ENCODE measurements around the gene EPN3. TPM values are rescaled to one million over a fixed set of nuclear protein-coding genes. Genes with fewer than 3 reads are reported as not detected.

The EPN3 gene
- total RNA-seq, 1 experiment from 2014 or later = 17.8 TPM

DNA sequence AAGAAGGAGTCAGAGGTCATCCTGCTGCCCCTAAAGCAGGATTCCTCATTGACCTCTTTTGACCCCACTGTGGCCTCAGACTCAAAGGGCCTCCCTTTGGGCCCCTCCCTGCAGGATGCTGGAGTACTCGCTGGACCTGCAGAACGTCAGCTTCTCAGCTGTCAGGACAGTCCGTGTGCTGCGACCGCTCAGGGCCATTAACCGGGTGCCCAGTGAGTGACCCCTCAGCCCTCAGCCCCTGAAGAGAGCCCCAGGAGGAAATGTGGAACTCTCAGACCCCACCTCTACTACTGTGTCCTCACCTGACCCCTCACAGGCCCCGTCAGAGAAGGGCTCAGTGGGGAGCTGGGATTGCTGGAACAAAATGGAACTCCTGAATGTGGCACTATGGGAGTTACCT, 37.1 kb downstream of the EPN3 start:
- ATAC-seq = no peak
- BruUV-seq (replicated peaks) = no TSS peak
- CTCF ChIA-PET = no interaction called here
- Histone ChIP-seq H3K27me3 (ENCODE audit: insufficient read depth, low read length) (no peaks in the 10 kb centered on the region), H3K4me1 (ENCODE audit: control insufficient read depth in 1 of 2, insufficient read depth in 2 of 2, low read length in 2 of 2) (no peaks in the 10 kb centered on the region), H4K20me1 (ENCODE audit: insufficient read depth) (no peaks in the 10 kb centered on the region), H2AFZ (ENCODE audit: low read depth, low read length, poor library complexity, severe bottlenecking) (no peak overlapping the region), H3K9me2 (ENCODE audit: insufficient read depth) (no peaks in the 10 kb centered on the region), H3K4me2 (ENCODE audit: low read length) (no peak overlapping the region), H3K9ac (ENCODE audit: low read length) (no peak overlapping the region), H3K9me3 (ENCODE audit: control insufficient read depth in 1 of 2, insufficient read depth in 1 of 2, low read depth in 1 of 2, low read length in 2 of 2) (no peaks in the 10 kb centered on the region), H3K79me2 (ENCODE audit: insufficient read depth, low read length) (no peaks in the 10 kb centered on the region), H3K27ac (ENCODE audit: low read depth, low read length) (no peak overlapping the region), H3K4me3 (replicated peaks in 1 of 2; ENCODE audit: low read depth in 1 of 2, low read length in 2 of 2) (no peak overlapping the region), H3K36me3 (ENCODE audit: control insufficient read depth in 1 of 2, insufficient read depth in 2 of 2, low read length in 2 of 2) (no peaks in the 10 kb centered on the region)
- no peak for TF ChIP-seq REST (IDR thresholded peaks at IDR 0.05; ENCODE audit: low read depth)
- no peak for TF ChIP-seq SRF (IDR thresholded peaks at IDR 0.05; ENCODE audit: low read depth)
- no peak for TF ChIP-seq EZH2phosphoT487 (IDR thresholded peaks at IDR 0.05; ENCODE audit: borderline replicate concordance)
- no peak for TF ChIP-seq EGR1 (IDR thresholded peaks at IDR 0.05; ENCODE audit: low read depth)
- TF ChIP-seq POLR2A (IDR thresholded peaks at IDR 0.05; ENCODE audit: borderline replicate concordance, extremely low read depth, insufficient read depth, insufficient read length) = no peak
- TF ChIP-seq EZH2 (IDR thresholded peaks at IDR 0.05) = no peak
- TF ChIP-seq ATF3 (IDR thresholded peaks at IDR 0.05) = no peak
- TF ChIP-seq ELF1 (IDR thresholded peaks at IDR 0.05; ENCODE audit: borderline replicate concordance, low read depth) = no peak
- TF ChIP-seq FOSL1 (IDR thresholded peaks at IDR 0.05; ENCODE audit: low read depth) = no peak
- no peak for TF ChIP-seq SIN3A (IDR thresholded peaks at IDR 0.05; ENCODE audit: low read depth)
- TF ChIP-seq, protein P1, sequence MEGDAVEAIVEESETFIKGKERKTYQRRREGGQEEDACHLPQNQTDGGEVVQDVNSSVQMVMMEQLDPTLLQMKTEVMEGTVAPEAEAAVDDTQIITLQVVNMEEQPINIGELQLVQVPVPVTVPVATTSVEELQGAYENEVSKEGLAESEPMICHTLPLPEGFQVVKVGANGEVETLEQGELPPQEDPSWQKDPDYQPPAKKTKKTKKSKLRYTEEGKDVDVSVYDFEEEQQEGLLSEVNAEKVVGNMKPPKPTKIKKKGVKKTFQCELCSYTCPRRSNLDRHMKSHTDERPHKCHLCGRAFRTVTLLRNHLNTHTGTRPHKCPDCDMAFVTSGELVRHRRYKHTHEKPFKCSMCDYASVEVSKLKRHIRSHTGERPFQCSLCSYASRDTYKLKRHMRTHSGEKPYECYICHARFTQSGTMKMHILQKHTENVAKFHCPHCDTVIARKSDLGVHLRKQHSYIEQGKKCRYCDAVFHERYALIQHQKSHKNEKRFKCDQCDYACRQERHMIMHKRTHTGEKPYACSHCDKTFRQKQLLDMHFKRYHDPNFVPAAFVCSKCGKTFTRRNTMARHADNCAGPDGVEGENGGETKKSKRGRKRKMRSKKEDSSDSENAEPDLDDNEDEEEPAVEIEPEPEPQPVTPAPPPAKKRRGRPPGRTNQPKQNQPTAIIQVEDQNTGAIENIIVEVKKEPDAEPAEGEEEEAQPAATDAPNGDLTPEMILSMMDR (IDR thresholded peaks at IDR 0.05 in 2 of 3, conservative IDR thresholded peaks at IDR 0.05 in 1 of 3; ENCODE audit: borderline replicate concordance in 1 of 3, insufficient read depth in 1 of 3, low read depth in 2 of 3, low read length in 2 of 3) = no peak
- TF ChIP-seq YY1 (IDR thresholded peaks at IDR 0.05; ENCODE audit: extremely low read depth, insufficient replicate concordance, low read depth, low read length) = no peak
- no peak for TF ChIP-seq RAD21 (IDR thresholded peaks at IDR 0.05; ENCODE audit: low read depth)
- TF ChIP-seq JUND (IDR thresholded peaks at IDR 0.05) = no peak
- no peak for TF ChIP-seq SP1 (IDR thresholded peaks at IDR 0.05; ENCODE audit: low read depth)
- no peak for TF ChIP-seq CBX3 (IDR thresholded peaks at IDR 0.05; ENCODE audit: low read depth)
- RAD21 ChIA-PET (ENCODE audit: low non-redundant PET in 1 of 2, low total read pairs in 2 of 2, uncharacterized antibody in 2 of 2, unreplicated experiment in 2 of 2) = no interaction called here
- intact Hi-C loops (cut with micrococcal nuclease) = no loop called here
- no peak for DNase-seq (ENCODE audit: low read depth, low spot score)
- POLR2A ChIA-PET = no interaction called here
